ENCODE measurements around the gene FAM110A. TPM values are rescaled to one million over a fixed set of nuclear protein-coding genes. Genes with fewer than 3 reads are reported as not detected.
A peak's percentile ranks its signal among the peaks of the same experiment; 100 is the strongest.

FAM110A gene
- total and polyA plus RNA-seq, 9 of the 15 experiments (the other 6 are each of a cell fraction or from before 2014, with no cell fraction given): 0.73 to 15.5 (median 3.6) TPM

GRCh38 chr20:828987-829386, 4.5 kb upstream of the FAM110A start (continued):
- TF ChIP-seq, protein P1, sequence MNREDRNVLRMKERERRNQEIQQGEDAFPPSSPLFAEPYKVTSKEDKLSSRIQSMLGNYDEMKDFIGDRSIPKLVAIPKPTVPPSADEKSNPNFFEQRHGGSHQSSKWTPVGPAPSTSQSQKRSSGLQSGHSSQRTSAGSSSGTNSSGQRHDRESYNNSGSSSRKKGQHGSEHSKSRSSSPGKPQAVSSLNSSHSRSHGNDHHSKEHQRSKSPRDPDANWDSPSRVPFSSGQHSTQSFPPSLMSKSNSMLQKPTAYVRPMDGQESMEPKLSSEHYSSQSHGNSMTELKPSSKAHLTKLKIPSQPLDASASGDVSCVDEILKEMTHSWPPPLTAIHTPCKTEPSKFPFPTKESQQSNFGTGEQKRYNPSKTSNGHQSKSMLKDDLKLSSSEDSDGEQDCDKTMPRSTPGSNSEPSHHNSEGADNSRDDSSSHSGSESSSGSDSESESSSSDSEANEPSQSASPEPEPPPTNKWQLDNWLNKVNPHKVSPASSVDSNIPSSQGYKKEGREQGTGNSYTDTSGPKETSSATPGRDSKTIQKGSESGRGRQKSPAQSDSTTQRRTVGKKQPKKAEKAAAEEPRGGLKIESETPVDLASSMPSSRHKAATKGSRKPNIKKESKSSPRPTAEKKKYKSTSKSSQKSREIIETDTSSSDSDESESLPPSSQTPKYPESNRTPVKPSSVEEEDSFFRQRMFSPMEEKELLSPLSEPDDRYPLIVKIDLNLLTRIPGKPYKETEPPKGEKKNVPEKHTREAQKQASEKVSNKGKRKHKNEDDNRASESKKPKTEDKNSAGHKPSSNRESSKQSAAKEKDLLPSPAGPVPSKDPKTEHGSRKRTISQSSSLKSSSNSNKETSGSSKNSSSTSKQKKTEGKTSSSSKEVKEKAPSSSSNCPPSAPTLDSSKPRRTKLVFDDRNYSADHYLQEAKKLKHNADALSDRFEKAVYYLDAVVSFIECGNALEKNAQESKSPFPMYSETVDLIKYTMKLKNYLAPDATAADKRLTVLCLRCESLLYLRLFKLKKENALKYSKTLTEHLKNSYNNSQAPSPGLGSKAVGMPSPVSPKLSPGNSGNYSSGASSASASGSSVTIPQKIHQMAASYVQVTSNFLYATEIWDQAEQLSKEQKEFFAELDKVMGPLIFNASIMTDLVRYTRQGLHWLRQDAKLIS (CRISPR knock-in tag; IDR thresholded peaks at IDR 0.05): 0 out of 2 replicates have a peak, but pooled peaks have one; percentile 41
- TF ChIP-seq SRSF3 (IDR thresholded peaks at IDR 0.05; ENCODE audit: insufficient read depth, low read length) (no peak), ZKSCAN8 (CRISPR knock-in tag; IDR thresholded peaks at IDR 0.05) (no peak), GATA2 (CRISPR knock-in tag; IDR thresholded peaks at IDR 0.05) (peak; percentile 93), ZBTB11 (CRISPR knock-in tag; IDR thresholded peaks at IDR 0.05) (0 out of 6 replicates have a peak, but pooled peaks of 1 of the 3 experiments have one; percentile 25), TBP (optimal IDR thresholded peaks at IDR 0.05; ENCODE audit: low read depth, low read length) (no peak), ZNF212 (CRISPR knock-in tag; IDR thresholded peaks at IDR 0.05) (no peak), JUN (IDR thresholded peaks at IDR 0.05; ENCODE audit: borderline replicate concordance, low read depth, low read length) (peak; percentile 34; the same call in 1 of the 2 replicates), JUN (CRISPR knock-in tag; IDR thresholded peaks at IDR 0.05; ENCODE audit: borderline replicate concordance) (no peak), ZNF316 (IDR thresholded peaks at IDR 0.05) (peak; percentile 50; the same call in 1 of the 2 replicates), THRAP3 (IDR thresholded peaks at IDR 0.05; ENCODE audit: borderline replicate concordance) (no peak), POLR2G (IDR thresholded peaks at IDR 0.05; ENCODE audit: low read depth, low read length) (no peak), PTRF (tag; IDR thresholded peaks at IDR 0.05) (no peak), MYBL2 (IDR thresholded peaks at IDR 0.05; ENCODE audit: low read depth) (no peak), MYBL2 (CRISPR knock-in tag; IDR thresholded peaks at IDR 0.05; ENCODE audit: borderline replicate concordance) (no peak), MTA2 (IDR thresholded peaks at IDR 0.05; ENCODE audit: low read depth) (peak; percentile 84), ZNF354B (CRISPR knock-in tag; IDR thresholded peaks at IDR 0.05) (no peak), CXXC5 (CRISPR knock-in tag; IDR thresholded peaks at IDR 0.05) (peak; percentile 84)
- TF ChIP-seq, protein P2, sequence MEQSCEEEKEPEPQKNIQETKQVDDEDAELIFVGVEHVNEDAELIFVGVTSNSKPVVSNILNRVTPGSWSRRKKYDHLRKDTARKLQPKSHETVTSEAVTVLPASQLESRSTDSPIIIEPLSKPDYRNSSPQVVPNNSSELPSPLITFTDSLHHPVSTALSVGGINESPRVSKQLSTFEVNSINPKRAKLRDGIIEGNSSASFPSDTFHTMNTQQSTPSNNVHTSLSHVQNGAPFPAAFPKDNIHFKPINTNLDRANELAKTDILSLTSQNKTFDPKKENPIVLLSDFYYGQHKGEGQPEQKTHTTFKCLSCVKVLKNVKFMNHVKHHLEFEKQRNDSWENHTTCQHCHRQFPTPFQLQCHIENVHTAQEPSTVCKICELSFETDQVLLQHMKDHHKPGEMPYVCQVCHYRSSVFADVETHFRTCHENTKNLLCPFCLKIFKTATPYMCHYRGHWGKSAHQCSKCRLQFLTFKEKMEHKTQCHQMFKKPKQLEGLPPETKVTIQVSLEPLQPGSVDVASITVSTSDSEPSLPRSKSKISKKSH (CRISPR knock-in tag; IDR thresholded peaks at IDR 0.05): no peak
